WERI-Rb-1 (cell line): Measurements from ENCODE around the gene HS1BP3.

Experiments used
- DNase-seq: peaks from one replicate; pipeline ENCODE4 v3.0.0-alpha.2; 2020
- H3K27ac ChIP-seq: fragments of 250-450 bp; sonication (Bioruptor Pico); 2 replicates; pipeline ENCODE4 v1.5.1; 2020; ENCODE audit warnings: mild to moderate bottlenecking, moderate library complexity
- H3K27me3 ChIP-seq: fragments of 250-450 bp; sonication (Bioruptor Pico); 2 replicates; pipeline ENCODE4 v1.5.1; 2021; ENCODE audit warnings: mild to moderate bottlenecking, low read depth, moderate library complexity; ENCODE audit not compliant: insufficient read depth, severe bottlenecking
- H3K36me3 ChIP-seq: fragments of 250-450 bp; sonication (Bioruptor Pico); 2 replicates; pipeline ENCODE4 v1.5.1; 2020; ENCODE audit warnings: mild to moderate bottlenecking, moderate library complexity
- H3K4me3 ChIP-seq: 2 replicates; pipeline ENCODE4 v1.5.1; 2011; ENCODE audit warnings: low read depth, mild to moderate bottlenecking, control low read depth, low read length
- H3K9me3 ChIP-seq: fragments of 250-450 bp; sonication (Bioruptor Pico); 2 replicates; pipeline ENCODE4 v1.5.1; 2021; ENCODE audit warnings: mild to moderate bottlenecking, moderate library complexity; ENCODE audit not compliant: severe bottlenecking
- TF ChIP-seq, protein P1 (sequence below): IDR thresholded peaks from 2 replicates; pipeline ENCODE4 v1.5.1; 2011; ENCODE audit warnings: low read depth, mild to moderate bottlenecking, control low read depth, inconsistent platforms, low read length

Gene HS1BP3

DNA sequence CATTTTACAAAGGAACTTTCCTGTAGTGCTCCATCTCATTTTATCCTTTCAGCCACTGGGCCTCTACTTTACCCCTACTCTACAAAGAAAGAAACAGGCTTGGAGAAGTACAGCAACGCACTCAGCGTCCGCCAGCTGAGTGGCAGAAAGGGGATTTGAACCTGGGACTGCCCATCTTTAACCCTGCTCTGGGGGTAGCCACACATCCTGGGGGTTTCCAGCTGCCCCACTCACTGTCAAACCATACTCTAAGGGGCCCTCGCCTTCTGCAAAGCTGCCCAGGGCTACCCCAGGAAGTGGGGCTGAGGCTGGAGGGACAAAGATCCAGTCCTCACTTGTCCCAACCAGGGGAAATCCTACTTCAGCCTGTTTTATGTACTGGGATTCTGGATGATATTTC, 17.9 kb downstream of the HS1BP3 start:
- no peaks in the 10 kb centered on the region for H3K36me3 ChIP-seq
- no peak for DNase-seq
- no peaks in the 10 kb centered on the region for H3K27me3 ChIP-seq
- TF ChIP-seq, protein P1, sequence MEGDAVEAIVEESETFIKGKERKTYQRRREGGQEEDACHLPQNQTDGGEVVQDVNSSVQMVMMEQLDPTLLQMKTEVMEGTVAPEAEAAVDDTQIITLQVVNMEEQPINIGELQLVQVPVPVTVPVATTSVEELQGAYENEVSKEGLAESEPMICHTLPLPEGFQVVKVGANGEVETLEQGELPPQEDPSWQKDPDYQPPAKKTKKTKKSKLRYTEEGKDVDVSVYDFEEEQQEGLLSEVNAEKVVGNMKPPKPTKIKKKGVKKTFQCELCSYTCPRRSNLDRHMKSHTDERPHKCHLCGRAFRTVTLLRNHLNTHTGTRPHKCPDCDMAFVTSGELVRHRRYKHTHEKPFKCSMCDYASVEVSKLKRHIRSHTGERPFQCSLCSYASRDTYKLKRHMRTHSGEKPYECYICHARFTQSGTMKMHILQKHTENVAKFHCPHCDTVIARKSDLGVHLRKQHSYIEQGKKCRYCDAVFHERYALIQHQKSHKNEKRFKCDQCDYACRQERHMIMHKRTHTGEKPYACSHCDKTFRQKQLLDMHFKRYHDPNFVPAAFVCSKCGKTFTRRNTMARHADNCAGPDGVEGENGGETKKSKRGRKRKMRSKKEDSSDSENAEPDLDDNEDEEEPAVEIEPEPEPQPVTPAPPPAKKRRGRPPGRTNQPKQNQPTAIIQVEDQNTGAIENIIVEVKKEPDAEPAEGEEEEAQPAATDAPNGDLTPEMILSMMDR, result no peak
- H3K4me3 ChIP-seq, result no peak overlapping the region
- H3K9me3 ChIP-seq, result no peaks in the 10 kb centered on the region
- no peak overlapping the region for H3K27ac ChIP-seq

GRCh38 chr2:20632446-20632990, 18.4 kb downstream of the HS1BP3 start:
- no peak overlapping the region for H3K4me3 ChIP-seq
- no peaks in the 10 kb centered on the region for H3K9me3 ChIP-seq
- TF ChIP-seq, protein P1, result no peak
- no peak for DNase-seq
- H3K27me3 ChIP-seq, result no peaks in the 10 kb centered on the region
- no peak overlapping the region for H3K27ac ChIP-seq
- H3K36me3 ChIP-seq, result no peaks in the 10 kb centered on the region

GRCh38 chr2:20631617-20632307, 19.1 kb downstream of the HS1BP3 start:
- H3K27ac ChIP-seq, result no peak overlapping the region
- DNase-seq, result no peak
- no peaks in the 10 kb centered on the region for H3K9me3 ChIP-seq
- H3K36me3 ChIP-seq, result no peaks in the 10 kb centered on the region
- H3K4me3 ChIP-seq, result no peak overlapping the region
- TF ChIP-seq, protein P1, result no peak
- no peaks in the 10 kb centered on the region for H3K27me3 ChIP-seq

- Histone ChIP-seq H3K27ac (no peak overlapping the region), H3K4me3 (no peak overlapping the region), H3K9me3 (no peaks in the 10 kb centered on the region), H3K27me3 (no peaks in the 10 kb centered on the region), H3K36me3 (no peaks in the 10 kb centered on the region)
- DNase-seq, result no peak
- TF ChIP-seq, protein P1, result no peak
These were observed 19.9 kb downstream of the HS1BP3 start for GRCh38 chr2:20630967-20631366.

GRCh38 chr2:20629581-20630171, 21.2 kb downstream of the HS1BP3 start:
- Histone ChIP-seq H3K36me3 (no peaks in the 10 kb centered on the region), H3K27me3 (no peaks in the 10 kb centered on the region), H3K9me3 (no peaks in the 10 kb centered on the region), H3K27ac (no peak overlapping the region), H3K4me3 (no peak overlapping the region)
- TF ChIP-seq, protein P1, result no peak
- DNase-seq, result no peak

- no peak overlapping the region for H3K4me3 ChIP-seq
- no peaks in the 10 kb centered on the region for H3K9me3 ChIP-seq
- no peaks in the 10 kb centered on the region for H3K27me3 ChIP-seq
- no peak for DNase-seq
- H3K27ac ChIP-seq, result no peak overlapping the region
- H3K36me3 ChIP-seq, result no peaks in the 10 kb centered on the region
- TF ChIP-seq, protein P1, result no peak
These were observed 21.7 kb downstream of the HS1BP3 start for GRCh38 chr2:20629181-20629580.
